ENCODE data around the gene RUSC2. TPM values are rescaled to one million over a fixed set of nuclear protein-coding genes. Genes with fewer than 3 reads are reported as not detected.

The RUSC2 gene
- total and polyA plus RNA-seq, 2 of the 13 experiments (the other 11 are each of a cell fraction or from before 2014, with no cell fraction given) = 2.8 to 3.3 TPM

- peak; percentile 82 for TF ChIP-seq ARID4A (CRISPR knock-in tag; IDR thresholded peaks at IDR 0.05; ENCODE audit: borderline replicate concordance)
- TF ChIP-seq RARG (CRISPR knock-in tag; IDR thresholded peaks at IDR 0.05; ENCODE audit: low read depth) = no peak
- peak; percentile 77; the same call in 1 of the 2 replicates for TF ChIP-seq FOSL1 (CRISPR knock-in tag; IDR thresholded peaks at IDR 0.05; ENCODE audit: borderline replicate concordance)
- TF ChIP-seq ZNF570 (CRISPR knock-in tag; IDR thresholded peaks at IDR 0.05; ENCODE audit: borderline replicate concordance) = no peak
- TF ChIP-seq KLF16 (CRISPR knock-in tag; IDR thresholded peaks at IDR 0.05) = peak in 1 of 2 experiments; percentile 57; a peak in 1 of 4 replicates
- TF ChIP-seq, protein P1, sequence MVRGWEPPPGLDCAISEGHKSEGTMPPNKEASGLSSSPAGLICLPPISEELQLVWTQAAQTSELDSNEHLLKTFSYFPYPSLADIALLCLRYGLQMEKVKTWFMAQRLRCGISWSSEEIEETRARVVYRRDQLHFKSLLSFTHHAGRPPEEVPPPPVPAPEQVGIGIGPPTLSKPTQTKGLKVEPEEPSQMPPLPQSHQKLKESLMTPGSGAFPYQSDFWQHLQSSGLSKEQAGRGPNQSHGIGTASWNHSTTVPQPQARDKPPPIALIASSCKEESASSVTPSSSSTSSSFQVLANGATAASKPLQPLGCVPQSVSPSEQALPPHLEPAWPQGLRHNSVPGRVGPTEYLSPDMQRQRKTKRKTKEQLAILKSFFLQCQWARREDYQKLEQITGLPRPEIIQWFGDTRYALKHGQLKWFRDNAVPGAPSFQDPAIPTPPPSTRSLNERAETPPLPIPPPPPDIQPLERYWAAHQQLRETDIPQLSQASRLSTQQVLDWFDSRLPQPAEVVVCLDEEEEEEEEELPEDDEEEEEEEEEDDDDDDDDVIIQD (CRISPR knock-in tag; IDR thresholded peaks at IDR 0.05; ENCODE audit: low read depth) = 0 out of 2 replicates have a peak, but pooled peaks have one; percentile 47
- peak; percentile 88 for TF ChIP-seq HDAC1 (CRISPR knock-in tag; IDR thresholded peaks at IDR 0.05)
- no peak for TF ChIP-seq MTA3 (CRISPR knock-in tag; IDR thresholded peaks at IDR 0.05)
- no peak for TF ChIP-seq SETDB1 (CRISPR knock-in tag; IDR thresholded peaks at IDR 0.05; ENCODE audit: borderline replicate concordance)
- TF ChIP-seq KDM2A (CRISPR knock-in tag; IDR thresholded peaks at IDR 0.05; ENCODE audit: borderline replicate concordance, low read depth) = 0 out of 2 replicates have a peak, but pooled peaks have one; percentile 62
- peak; percentile 95 for TF ChIP-seq ZEB1 (IDR thresholded peaks at IDR 0.05; ENCODE audit: insufficient replicate concordance, low read depth)
- no peak for TF ChIP-seq KDM5B (CRISPR knock-in tag; IDR thresholded peaks at IDR 0.05; ENCODE audit: borderline replicate concordance)
- TF ChIP-seq ZNF18 (CRISPR knock-in tag; IDR thresholded peaks at IDR 0.05; ENCODE audit: insufficient replicate concordance) = no peak
- TF ChIP-seq, protein P2, sequence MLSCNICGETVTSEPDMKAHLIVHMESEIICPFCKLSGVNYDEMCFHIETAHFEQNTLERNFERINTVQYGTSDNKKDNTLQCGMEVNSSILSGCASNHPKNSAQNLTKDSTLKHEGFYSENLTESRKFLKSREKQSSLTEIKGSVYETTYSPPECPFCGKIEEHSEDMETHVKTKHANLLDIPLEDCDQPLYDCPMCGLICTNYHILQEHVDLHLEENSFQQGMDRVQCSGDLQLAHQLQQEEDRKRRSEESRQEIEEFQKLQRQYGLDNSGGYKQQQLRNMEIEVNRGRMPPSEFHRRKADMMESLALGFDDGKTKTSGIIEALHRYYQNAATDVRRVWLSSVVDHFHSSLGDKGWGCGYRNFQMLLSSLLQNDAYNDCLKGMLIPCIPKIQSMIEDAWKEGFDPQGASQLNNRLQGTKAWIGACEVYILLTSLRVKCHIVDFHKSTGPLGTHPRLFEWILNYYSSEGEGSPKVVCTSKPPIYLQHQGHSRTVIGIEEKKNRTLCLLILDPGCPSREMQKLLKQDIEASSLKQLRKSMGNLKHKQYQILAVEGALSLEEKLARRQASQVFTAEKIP (CRISPR knock-in tag; IDR thresholded peaks at IDR 0.05; ENCODE audit: borderline replicate concordance) = no peak
- TF ChIP-seq ATF7 (IDR thresholded peaks at IDR 0.05) = peak; percentile 30
- no peak for TF ChIP-seq ATF7 (CRISPR knock-in tag; IDR thresholded peaks at IDR 0.05)
- TF ChIP-seq SIX4 (CRISPR knock-in tag; IDR thresholded peaks at IDR 0.05) = peak; percentile 54; the same call in 1 of the 2 replicates
- no peak for TF ChIP-seq ESRRA (CRISPR knock-in tag; IDR thresholded peaks at IDR 0.05; ENCODE audit: low read depth)
- peak; percentile 31; the same call in 1 of the 2 replicates for TF ChIP-seq GATAD1 (CRISPR knock-in tag; IDR thresholded peaks at IDR 0.05)
- peak; percentile 77 for TF ChIP-seq MEIS2 (CRISPR knock-in tag; IDR thresholded peaks at IDR 0.05)
- TF ChIP-seq STAT5B (CRISPR knock-in tag; IDR thresholded peaks at IDR 0.05) = no peak
Measured at GRCh38 chr9:35518225-35518821, 28.4 kb downstream of the RUSC2 start (continued).
